H1 (cell line): ENCODE results near the gene NCR2. TPM values are rescaled to one million over a fixed set of nuclear protein-coding genes. Genes with fewer than 3 reads are reported as not detected.

ENCODE experiments used
- CTCF ChIA-PET: fragments of 300-600 bp; sonication (Branson Sonifier 250); formaldehyde crosslinking; loops from one replicate; lab custom pipeline; 2021; ENCODE audit not compliant: partially characterized antibody; lab: Charles Lee
- POLR2A ChIA-PET: fragments of 300-600 bp; sonication (Branson Sonifier 250); formaldehyde crosslinking; loops from one replicate; lab custom pipeline; 2021; ENCODE audit warnings: inconsistent platforms; ENCODE audit not compliant: partially characterized antibody; lab: Charles Lee
- DNase-seq, 2 experiments: peaks; one replicate each; pipeline versions ENCODE4 v3.0.0 to v3.0.0-alpha.2; 2010 to 2022; ENCODE audit warnings: low spot score in 2 of 2, low read depth in 1 of 2, mixed read lengths in 1 of 2
- FAIRE-seq: peaks from 2 replicates; lab custom pipeline; 2011; peaks lifted over from hg19 to GRCh38; lab: Jason Lieb, UNC
- H2AFZ ChIP-seq: 2 replicates; pipeline ENCODE4 v1.8.1; 2012; ENCODE audit warnings: low read length, inconsistent platforms
- H2AK5ac ChIP-seq: 2 replicates; pipeline ENCODE4 v1.6.1; 2013; ENCODE audit warnings: low read depth, low read length
- H2BK120ac ChIP-seq: replicated peaks from 2 replicates; pipeline ENCODE3; 2013; ENCODE audit warnings: low read depth, low read length, inconsistent platforms
- H2BK12ac ChIP-seq: 2 replicates; pipeline ENCODE4 v1.6.1; 2013; ENCODE audit warnings: low read depth, low read length
- H2BK15ac ChIP-seq: 2 replicates; pipeline ENCODE4 v1.6.1; 2013; ENCODE audit warnings: low read length
- H2BK20ac ChIP-seq: 2 replicates; pipeline ENCODE4 v1.6.1; 2013; ENCODE audit warnings: low read length
- H2BK5ac ChIP-seq: 2 replicates; pipeline ENCODE4 v1.6.1; 2013; ENCODE audit warnings: low read depth, low read length
- H3K14ac ChIP-seq: 2 replicates; pipeline ENCODE4 v1.6.1; 2013; ENCODE audit warnings: inconsistent platforms; ENCODE audit not compliant: insufficient read length
- H3K18ac ChIP-seq: 2 replicates; pipeline ENCODE4 v1.6.1; 2013; ENCODE audit warnings: low read length; ENCODE audit errors: extremely low read depth
- H3K23ac ChIP-seq: 2 replicates; pipeline ENCODE4 v1.6.1; 2013; ENCODE audit warnings: inconsistent platforms; ENCODE audit not compliant: insufficient read length
- H3K23me2 ChIP-seq: 2 replicates; pipeline ENCODE4 v1.6.1; 2013; ENCODE audit warnings: low read depth, low read length
- H3K27ac ChIP-seq: 2 replicates; pipeline ENCODE4 v1.6.1; 2011; ENCODE audit warnings: low read depth, low read length, inconsistent platforms
- H3K27me3 ChIP-seq, 4 experiments: replicated peaks in 1 of 4; 1 replicate in 1 of 4; 2 replicates in 3 of 4; pipeline versions ENCODE4 v1.6.1 to v1.8.1; 2011 to 2013; ENCODE audit warnings: low read length in 3 of 4, mild to moderate bottlenecking in 3 of 4, inconsistent platforms in 2 of 4, mixed read lengths in 2 of 4, moderate library complexity in 1 of 4; ENCODE audit not compliant: control insufficient read depth in 3 of 4, insufficient read depth in 3 of 4; ENCODE audit errors: extremely low read depth in 1 of 4
- H3K36me3 ChIP-seq, 4 experiments: 2 replicates each; pipeline versions ENCODE4 v1.6.1 to v1.8.1; 2011 to 2013; ENCODE audit warnings: mild to moderate bottlenecking in 4 of 4, low read length in 3 of 4, moderate library complexity in 2 of 4, control low read depth in 1 of 4, inconsistent platforms in 1 of 4; ENCODE audit not compliant: insufficient read depth in 4 of 4, control insufficient read depth in 2 of 4
- H3K4ac ChIP-seq: replicated peaks from 2 replicates; pipeline ENCODE3; 2013; ENCODE audit warnings: low read length, low read depth, mixed read lengths, inconsistent platforms; ENCODE audit not compliant: insufficient read length
- H3K4me1 ChIP-seq, 4 experiments: replicated peaks in 1 of 4; 1 replicate in 1 of 4; 2 replicates in 3 of 4; pipeline versions ENCODE4 v1.6.1 to v1.8.1; 2011 to 2013; ENCODE audit warnings: low read length in 3 of 4, inconsistent platforms in 2 of 4, mixed read lengths in 1 of 4; ENCODE audit not compliant: insufficient read depth in 4 of 4, control insufficient read depth in 3 of 4
- H3K4me2 ChIP-seq, 2 experiments: 2 replicates each; pipeline versions ENCODE4 v1.6.1 to v1.8.1; 2011 to 2013; ENCODE audit warnings: low read depth in 2 of 2, low read length in 2 of 2, control low read depth in 1 of 2, inconsistent platforms in 1 of 2, mild to moderate bottlenecking in 1 of 2; ENCODE audit not compliant: insufficient read depth in 1 of 2
- H3K4me3 ChIP-seq, 4 experiments: fragments of 200-600, 300-600 bp in 1 of 4; sonication (generic), shearing (Covaris generic), sonication (Bioruptor Twin) in 1 of 4; 2 replicates each; pipeline versions ENCODE4 v1.5.1 to v1.8.1; 2011 to 2016; ENCODE audit warnings: low read length in 4 of 4, low read depth in 3 of 4, control low read depth in 2 of 4, inconsistent platforms in 2 of 4, mild to moderate bottlenecking in 2 of 4, mixed read lengths in 1 of 4, moderate library complexity in 1 of 4; ENCODE audit not compliant: insufficient read depth in 2 of 4; ENCODE audit errors: extremely low read depth in 1 of 4
- H3K56ac ChIP-seq: replicated peaks from 2 replicates; pipeline ENCODE3; 2013; ENCODE audit warnings: low read depth, mild to moderate bottlenecking, mixed read lengths, low read length, inconsistent platforms; ENCODE audit not compliant: insufficient read length
- H3K79me1 ChIP-seq: 2 replicates; pipeline ENCODE4 v1.6.1; 2013; ENCODE audit warnings: low read depth, low read length, control low read depth
- H3K79me2 ChIP-seq, 2 experiments: 2 replicates each; pipeline versions ENCODE4 v1.6.1 to v1.8.1; 2012 to 2013; ENCODE audit warnings: low read length in 2 of 2, mild to moderate bottlenecking in 2 of 2, inconsistent platforms in 1 of 2; ENCODE audit not compliant: insufficient read depth in 2 of 2, control insufficient read depth in 1 of 2
- H3K9ac ChIP-seq, 4 experiments: replicated peaks in 1 of 4; 1 replicate in 1 of 4; 2 replicates in 3 of 4; pipeline versions ENCODE4 v1.6.1 to v1.8.1; 2011 to 2013; ENCODE audit warnings: low read depth in 3 of 4, low read length in 3 of 4, control low read depth in 2 of 4, mild to moderate bottlenecking in 2 of 4, moderate library complexity in 2 of 4, inconsistent platforms in 1 of 4; ENCODE audit errors: extremely low read depth in 1 of 4
- H3K9me3 ChIP-seq, 2 experiments: 2 replicates each; pipeline versions ENCODE4 v1.6.1 to v1.8.1; 2012 to 2013; ENCODE audit warnings: mild to moderate bottlenecking in 2 of 2, moderate library complexity in 2 of 2, control low read depth in 1 of 2, inconsistent platforms in 1 of 2, low read depth in 1 of 2, low read length in 1 of 2, mixed read lengths in 1 of 2; ENCODE audit not compliant: insufficient read depth in 2 of 2
- H4K20me1 ChIP-seq, 2 experiments: replicated peaks in 1 of 2; 2 replicates each; pipeline versions ENCODE3 to v1.8.1; 2011 to 2013; ENCODE audit warnings: inconsistent platforms in 2 of 2, low read length in 2 of 2, mild to moderate bottlenecking in 1 of 2; ENCODE audit not compliant: insufficient read depth in 2 of 2, control insufficient read depth in 1 of 2
- H4K5ac ChIP-seq: 2 replicates; pipeline ENCODE4 v1.6.1; 2013; ENCODE audit warnings: low read length, low read depth, mixed read lengths, inconsistent platforms; ENCODE audit not compliant: insufficient read length
- H4K8ac ChIP-seq: 2 replicates; pipeline ENCODE4 v1.8.0; 2013; ENCODE audit warnings: mild to moderate bottlenecking, moderate library complexity, low read length, inconsistent platforms; ENCODE audit not compliant: insufficient read depth; ENCODE audit errors: extremely low read depth
- H4K91ac ChIP-seq: replicated peaks from 2 replicates; pipeline ENCODE3; 2013; ENCODE audit warnings: low read length, mixed read lengths, inconsistent platforms; ENCODE audit not compliant: insufficient read length
- SP4 ChIP-seq: IDR thresholded peaks from 2 replicates; pipeline ENCODE4 v1.6.1; 2012; ENCODE audit warnings: low read length, inconsistent platforms
- polyA plus RNA-seq, 7 experiments: library from polyadenylated mRNA; depleted of rRNA in 3 of 7; stranded (reverse) in 5 of 7; unstranded in 2 of 7; fragments of >200 nt in 5 of 7; fragments of 200-250 nt in 2 of 7; gene quantifications; 1 replicate in 5 of 7; 2 replicates in 1 of 7; 4 replicates in 1 of 7; pipeline versions ENCODE4 v1.2.1 to v1.2.3, GENCODE V29; 2011 to 2013; ENCODE audit warnings: missing spikeins in 2 of 7, mixed read lengths in 2 of 7
- total RNA-seq: library from RNA; stranded (reverse); fragmentation: NEBNext Ultra II Directional; extraction: Animal tissue kit (Norgen Biotek cat#: 25700); gene quantifications from 2 replicates; pipeline ENCODE4 v1.2.1, GENCODE V29; 2021
- TF ChIP-seq, protein P1 (sequence below): fragments of 300-600 bp; sonication (generic); IDR thresholded peaks from 2 replicates; pipeline ENCODE4 v1.7.1; 2012; ENCODE audit warnings: low read length, moderate library complexity, mild to moderate bottlenecking, inconsistent platforms; ENCODE audit not compliant: insufficient replicate concordance

Gene NCR2
- total and polyA plus RNA-seq, 2 of the 8 experiments (the other 6 are each of a cell fraction or from before 2014, with no cell fraction given) = not detected

DNA sequence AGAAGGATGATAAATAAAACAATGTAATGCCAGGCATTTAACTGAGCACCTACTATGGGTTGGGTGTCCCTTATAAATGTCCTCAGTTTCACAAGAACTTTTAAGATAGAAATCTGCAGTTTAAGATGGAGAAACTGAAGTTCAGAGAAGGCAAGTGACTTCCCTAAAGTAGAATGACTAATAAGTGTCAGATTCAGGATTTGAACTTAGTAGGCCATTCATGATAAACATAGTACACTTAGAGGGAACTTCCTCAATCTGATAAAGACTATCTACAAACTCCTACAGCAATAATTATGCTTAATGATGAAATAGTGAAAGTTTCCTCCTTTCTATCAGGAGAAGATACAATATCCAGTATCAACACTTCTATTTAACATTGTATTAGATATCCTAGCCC is 43.9 kb downstream of the NCR2 start:
- Histone ChIP-seq H3K79me1 (no peaks in the 10 kb centered on the region), H3K4me2 (no peak overlapping the region), H2BK5ac (no peak overlapping the region), H3K9me3 (no peaks in the 10 kb centered on the region), H4K5ac (no peak overlapping the region), H2AFZ (no peak overlapping the region), H3K9ac (no peak overlapping the region), H3K4ac (no peak overlapping the region), H3K18ac (no peak overlapping the region), H2AK5ac (no peak overlapping the region), H3K4me3 (no peak overlapping the region), H3K4me1 (peaks cover 0 to 11% (median 8%) of the 10 kb centered on the region in 4 experiments; a peak in 5 of 7 replicates), H3K36me3 (no peaks in the 10 kb centered on the region), H2BK15ac (no peak overlapping the region), H3K14ac (no peak overlapping the region), H3K79me2 (no peaks in the 10 kb centered on the region), H3K23ac (no peak overlapping the region), H4K20me1 (peaks cover 5 to 6% of the 10 kb centered on the region in 2 experiments), H2BK12ac (no peak overlapping the region), H4K8ac (no peak overlapping the region), H3K23me2 (peaks cover 5% of the 10 kb centered on the region), H3K27me3 (peaks cover 46 to 79% (median 63%) of the 10 kb centered on the region in 4 experiments), H2BK20ac (no peak overlapping the region), H3K56ac (no peak overlapping the region), H2BK120ac (no peak overlapping the region), H4K91ac (no peak overlapping the region), H3K27ac (no peak overlapping the region)
- POLR2A ChIA-PET = no interaction called here
- FAIRE-seq = no peak
- DNase-seq = no peak
- CTCF ChIA-PET = no interaction called here
- no peak for TF ChIP-seq SP4
- TF ChIP-seq, protein P1, sequence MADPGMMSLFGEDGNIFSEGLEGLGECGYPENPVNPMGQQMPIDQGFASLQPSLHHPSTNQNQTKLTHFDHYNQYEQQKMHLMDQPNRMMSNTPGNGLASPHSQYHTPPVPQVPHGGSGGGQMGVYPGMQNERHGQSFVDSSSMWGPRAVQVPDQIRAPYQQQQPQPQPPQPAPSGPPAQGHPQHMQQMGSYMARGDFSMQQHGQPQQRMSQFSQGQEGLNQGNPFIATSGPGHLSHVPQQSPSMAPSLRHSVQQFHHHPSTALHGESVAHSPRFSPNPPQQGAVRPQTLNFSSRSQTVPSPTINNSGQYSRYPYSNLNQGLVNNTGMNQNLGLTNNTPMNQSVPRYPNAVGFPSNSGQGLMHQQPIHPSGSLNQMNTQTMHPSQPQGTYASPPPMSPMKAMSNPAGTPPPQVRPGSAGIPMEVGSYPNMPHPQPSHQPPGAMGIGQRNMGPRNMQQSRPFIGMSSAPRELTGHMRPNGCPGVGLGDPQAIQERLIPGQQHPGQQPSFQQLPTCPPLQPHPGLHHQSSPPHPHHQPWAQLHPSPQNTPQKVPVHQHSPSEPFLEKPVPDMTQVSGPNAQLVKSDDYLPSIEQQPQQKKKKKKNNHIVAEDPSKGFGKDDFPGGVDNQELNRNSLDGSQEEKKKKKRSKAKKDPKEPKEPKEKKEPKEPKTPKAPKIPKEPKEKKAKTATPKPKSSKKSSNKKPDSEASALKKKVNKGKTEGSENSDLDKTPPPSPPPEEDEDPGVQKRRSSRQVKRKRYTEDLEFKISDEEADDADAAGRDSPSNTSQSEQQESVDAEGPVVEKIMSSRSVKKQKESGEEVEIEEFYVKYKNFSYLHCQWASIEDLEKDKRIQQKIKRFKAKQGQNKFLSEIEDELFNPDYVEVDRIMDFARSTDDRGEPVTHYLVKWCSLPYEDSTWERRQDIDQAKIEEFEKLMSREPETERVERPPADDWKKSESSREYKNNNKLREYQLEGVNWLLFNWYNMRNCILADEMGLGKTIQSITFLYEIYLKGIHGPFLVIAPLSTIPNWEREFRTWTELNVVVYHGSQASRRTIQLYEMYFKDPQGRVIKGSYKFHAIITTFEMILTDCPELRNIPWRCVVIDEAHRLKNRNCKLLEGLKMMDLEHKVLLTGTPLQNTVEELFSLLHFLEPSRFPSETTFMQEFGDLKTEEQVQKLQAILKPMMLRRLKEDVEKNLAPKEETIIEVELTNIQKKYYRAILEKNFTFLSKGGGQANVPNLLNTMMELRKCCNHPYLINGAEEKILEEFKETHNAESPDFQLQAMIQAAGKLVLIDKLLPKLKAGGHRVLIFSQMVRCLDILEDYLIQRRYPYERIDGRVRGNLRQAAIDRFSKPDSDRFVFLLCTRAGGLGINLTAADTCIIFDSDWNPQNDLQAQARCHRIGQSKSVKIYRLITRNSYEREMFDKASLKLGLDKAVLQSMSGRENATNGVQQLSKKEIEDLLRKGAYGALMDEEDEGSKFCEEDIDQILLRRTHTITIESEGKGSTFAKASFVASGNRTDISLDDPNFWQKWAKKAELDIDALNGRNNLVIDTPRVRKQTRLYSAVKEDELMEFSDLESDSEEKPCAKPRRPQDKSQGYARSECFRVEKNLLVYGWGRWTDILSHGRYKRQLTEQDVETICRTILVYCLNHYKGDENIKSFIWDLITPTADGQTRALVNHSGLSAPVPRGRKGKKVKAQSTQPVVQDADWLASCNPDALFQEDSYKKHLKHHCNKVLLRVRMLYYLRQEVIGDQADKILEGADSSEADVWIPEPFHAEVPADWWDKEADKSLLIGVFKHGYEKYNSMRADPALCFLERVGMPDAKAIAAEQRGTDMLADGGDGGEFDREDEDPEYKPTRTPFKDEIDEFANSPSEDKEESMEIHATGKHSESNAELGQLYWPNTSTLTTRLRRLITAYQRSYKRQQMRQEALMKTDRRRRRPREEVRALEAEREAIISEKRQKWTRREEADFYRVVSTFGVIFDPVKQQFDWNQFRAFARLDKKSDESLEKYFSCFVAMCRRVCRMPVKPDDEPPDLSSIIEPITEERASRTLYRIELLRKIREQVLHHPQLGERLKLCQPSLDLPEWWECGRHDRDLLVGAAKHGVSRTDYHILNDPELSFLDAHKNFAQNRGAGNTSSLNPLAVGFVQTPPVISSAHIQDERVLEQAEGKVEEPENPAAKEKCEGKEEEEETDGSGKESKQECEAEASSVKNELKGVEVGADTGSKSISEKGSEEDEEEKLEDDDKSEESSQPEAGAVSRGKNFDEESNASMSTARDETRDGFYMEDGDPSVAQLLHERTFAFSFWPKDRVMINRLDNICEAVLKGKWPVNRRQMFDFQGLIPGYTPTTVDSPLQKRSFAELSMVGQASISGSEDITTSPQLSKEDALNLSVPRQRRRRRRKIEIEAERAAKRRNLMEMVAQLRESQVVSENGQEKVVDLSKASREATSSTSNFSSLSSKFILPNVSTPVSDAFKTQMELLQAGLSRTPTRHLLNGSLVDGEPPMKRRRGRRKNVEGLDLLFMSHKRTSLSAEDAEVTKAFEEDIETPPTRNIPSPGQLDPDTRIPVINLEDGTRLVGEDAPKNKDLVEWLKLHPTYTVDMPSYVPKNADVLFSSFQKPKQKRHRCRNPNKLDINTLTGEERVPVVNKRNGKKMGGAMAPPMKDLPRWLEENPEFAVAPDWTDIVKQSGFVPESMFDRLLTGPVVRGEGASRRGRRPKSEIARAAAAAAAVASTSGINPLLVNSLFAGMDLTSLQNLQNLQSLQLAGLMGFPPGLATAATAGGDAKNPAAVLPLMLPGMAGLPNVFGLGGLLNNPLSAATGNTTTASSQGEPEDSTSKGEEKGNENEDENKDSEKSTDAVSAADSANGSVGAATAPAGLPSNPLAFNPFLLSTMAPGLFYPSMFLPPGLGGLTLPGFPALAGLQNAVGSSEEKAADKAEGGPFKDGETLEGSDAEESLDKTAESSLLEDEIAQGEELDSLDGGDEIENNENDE = no peak
